ENCODE measurements around the gene TBC1D12.

DNA sequence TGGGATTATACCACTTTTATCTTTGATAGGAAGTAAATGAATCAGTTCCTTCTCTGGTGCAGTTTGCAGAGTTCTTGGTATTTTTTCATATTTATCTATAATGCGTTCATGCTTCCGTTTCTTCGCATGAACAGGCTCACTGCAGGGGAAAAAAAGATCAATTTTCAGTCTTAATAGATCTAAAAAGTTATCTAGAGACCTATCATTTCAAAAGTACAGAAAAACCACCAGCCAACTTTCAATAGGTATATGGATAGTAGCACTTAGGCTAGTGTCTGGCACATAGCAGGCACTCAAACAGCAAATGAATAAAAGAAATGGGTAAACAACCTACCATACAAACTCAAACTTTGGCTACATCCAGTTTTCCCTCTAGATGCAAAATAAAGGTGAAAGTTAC lies 45.1 kb upstream of the TBC1D12 start:
- TF ChIP-seq EZH2 (IDR thresholded peaks at IDR 0.05; ENCODE audit: borderline replicate concordance, low read depth, low read length, severe bottlenecking) (no peak), CTCF (IDR thresholded peaks at IDR 0.05; ENCODE audit: borderline replicate concordance, extremely low read depth, low read length, poor library complexity, severe bottlenecking) (no peak)

Data from DND-41 (cell line).